ENCODE results near the gene KDM6B.
"Not testable (repeated sequence)": the region's sequence is repeated elsewhere in the genome, so short reads cannot be mapped to it uniquely, and the experiment has no call there.

The KDM6B gene

DNA sequence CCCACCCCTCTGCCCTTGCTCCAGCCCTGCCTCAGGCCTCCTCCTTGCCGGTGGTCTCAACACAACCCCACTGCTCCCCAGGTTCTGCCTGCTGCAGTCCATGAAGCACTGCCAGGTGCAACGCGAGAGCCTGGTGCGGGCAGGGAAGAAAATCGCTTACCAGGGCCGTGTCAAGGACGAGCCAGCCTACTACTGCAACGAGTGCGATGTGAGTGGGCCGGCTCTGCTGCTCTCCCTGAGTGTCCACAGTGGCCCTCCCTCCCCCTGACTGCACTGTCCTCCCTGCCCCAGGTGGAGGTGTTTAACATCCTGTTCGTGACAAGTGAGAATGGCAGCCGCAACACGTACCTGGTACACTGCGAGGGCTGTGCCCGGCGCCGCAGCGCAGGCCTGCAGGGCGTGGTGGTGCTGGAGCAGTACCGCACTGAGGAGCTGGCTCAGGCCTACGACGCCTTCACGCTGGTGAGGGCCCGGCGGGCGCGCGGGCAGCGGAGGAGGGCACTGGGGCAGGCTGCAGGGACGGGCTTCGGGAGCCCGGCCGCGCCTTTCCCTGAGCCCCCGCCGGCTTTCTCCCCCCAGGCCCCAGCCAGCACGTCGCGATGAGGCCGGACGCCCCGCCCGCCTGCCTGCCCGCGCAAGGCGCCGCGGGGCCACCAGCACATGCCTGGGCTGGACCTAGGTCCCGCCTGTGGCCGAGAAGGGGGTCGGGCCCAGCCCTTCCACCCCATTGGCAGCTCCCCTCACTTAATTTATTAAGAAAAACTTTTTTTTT lies 19.1 kb downstream of the KDM6B start:
- no peak for DNase-seq (ENCODE audit: low read depth)

DNA sequence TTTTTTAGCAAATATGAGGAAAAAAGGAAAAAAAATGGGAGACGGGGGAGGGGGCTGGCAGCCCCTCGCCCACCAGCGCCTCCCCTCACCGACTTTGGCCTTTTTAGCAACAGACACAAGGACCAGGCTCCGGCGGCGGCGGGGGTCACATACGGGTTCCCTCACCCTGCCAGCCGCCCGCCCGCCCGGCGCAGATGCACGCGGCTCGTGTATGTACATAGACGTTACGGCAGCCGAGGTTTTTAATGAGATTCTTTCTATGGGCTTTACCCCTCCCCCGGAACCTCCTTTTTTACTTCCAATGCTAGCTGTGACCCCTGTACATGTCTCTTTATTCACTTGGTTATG lies 19.6 kb downstream of the KDM6B start:
- DNase-seq (ENCODE audit: low read depth), result no peak

DNA sequence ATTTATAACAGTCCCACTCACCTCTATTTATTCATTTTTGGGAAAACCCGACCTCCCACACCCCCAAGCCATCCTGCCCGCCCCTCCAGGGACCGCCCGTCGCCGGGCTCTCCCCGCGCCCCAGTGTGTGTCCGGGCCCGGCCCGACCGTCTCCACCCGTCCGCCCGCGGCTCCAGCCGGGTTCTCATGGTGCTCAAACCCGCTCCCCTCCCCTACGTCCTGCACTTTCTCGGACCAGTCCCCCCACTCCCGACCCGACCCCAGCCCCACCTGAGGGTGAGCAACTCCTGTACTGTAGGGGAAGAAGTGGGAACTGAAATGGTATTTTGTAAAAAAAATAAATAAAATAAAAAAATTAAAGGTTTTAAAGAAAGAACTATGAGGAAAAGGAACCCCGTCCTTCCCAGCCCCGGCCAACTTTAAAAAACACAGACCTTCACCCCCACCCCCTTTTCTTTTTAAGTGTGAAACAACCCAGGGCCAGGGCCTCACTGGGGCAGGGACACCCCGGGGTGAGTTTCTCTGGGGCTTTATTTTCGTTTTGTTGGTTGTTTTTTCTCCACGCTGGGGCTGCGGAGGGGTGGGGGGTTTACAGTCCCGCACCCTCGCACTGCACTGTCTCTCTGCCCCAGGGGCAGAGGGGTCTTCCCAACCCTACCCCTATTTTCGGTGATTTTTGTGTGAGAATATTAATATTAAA lies 20.2 kb downstream of the KDM6B start:
- no peak for DNase-seq (ENCODE audit: low read depth)

DNA sequence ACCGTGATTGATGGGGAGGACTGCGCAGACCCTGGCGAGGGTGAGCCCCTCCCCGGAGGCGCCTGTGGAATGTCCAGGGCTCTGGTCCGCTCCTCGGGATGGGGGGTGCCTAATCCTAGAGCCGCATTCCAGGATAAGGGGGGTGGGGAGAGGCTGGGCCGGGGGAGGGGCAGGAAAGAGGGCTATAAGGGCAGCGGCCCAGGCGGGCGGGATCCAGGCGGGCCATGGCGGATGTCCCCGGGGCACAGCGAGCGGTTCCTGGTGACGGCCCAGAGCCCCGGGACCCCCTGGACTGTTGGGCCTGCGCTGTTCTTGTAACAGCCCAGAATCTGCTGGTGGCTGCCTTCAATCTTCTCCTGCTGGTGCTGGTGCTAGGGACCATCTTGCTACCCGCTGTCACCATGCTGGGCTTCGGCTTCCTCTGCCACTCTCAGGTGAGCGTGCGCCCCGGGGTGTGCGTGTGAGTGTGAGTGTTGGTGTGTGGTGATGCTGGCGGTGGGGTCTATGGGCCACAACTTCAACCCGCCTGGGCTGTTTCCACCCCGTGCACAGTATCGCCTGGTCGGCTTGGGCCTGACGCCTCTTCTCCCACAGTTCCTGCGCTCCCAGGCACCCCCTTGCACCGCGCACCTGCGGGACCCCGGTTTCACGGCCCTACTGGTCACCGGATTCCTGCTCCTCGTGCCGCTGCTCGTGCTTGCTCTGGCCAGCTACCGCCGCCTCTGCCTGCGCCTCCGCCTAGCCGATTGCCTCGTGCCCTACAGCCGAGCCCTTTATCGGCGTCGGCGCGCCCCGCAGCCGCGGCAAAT lies 21.0 kb downstream of the KDM6B start, which contains the start of gene TMEM88:
TMEM88 (plus strand) TSS at position 216 of the 809 bp plus-strand sequence; CDS start at position 225, 9 bp downstream.
- DNase-seq (ENCODE audit: low read depth), result no peak

DNA sequence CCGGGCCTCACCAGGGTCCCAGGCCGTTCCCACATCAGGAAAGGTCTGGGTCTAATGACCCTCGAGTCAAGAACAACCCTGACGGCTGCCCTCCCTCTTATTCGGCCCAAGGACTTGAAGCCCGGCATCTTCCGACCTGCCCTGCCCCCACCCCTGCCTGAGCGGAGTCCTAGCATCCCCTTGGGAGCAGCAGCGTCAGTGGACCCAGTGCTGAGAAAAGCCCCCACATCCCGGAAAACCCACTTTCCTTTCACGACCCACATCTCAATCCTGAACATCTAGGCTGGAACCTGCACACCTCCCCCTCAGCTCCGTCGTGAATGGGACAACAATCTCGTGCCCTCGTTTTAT lies 21.6 kb downstream of the KDM6B start:
- no peak for DNase-seq (ENCODE audit: low read depth)

DNA sequence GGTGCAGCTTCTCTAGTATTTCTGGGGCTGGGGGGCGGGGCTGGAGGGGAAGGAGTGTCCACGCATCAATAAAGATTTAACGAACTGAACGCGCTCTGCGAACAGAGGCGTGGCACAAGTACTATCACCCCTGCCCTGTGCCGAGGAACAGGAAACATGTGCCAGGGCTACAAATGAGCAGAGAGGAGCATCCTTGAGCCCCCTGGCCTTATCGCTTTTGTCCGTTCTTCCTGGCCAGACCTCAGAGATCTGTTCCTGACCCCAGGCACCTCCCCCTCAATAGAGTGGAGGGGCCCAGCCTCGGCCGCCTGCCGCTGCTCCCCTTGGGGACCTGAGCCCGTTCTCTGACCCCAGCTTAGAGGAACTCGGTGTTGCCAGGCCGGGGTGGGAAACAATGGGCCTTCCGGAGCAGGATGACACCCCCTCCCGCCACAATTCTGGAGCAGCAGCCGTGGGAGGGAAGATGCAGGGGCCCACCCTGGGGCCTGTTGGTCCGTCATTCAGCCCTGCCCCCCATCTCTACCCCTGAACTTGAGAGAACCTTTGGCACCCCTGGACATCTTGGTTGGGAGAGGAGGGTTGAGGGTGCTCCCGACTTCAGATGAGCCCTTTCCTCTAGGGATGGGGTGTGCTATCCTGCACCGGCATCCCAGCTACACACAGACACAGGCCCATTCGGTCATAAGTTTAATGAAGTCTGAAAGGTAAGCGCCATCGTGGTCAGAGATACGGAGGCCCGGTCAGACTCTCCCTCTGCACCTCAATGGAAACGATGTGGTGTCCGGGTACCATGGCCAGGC lies 22.2 kb downstream of the KDM6B start:
- DNase-seq (ENCODE audit: low read depth), result peak; percentile 46

DNA sequence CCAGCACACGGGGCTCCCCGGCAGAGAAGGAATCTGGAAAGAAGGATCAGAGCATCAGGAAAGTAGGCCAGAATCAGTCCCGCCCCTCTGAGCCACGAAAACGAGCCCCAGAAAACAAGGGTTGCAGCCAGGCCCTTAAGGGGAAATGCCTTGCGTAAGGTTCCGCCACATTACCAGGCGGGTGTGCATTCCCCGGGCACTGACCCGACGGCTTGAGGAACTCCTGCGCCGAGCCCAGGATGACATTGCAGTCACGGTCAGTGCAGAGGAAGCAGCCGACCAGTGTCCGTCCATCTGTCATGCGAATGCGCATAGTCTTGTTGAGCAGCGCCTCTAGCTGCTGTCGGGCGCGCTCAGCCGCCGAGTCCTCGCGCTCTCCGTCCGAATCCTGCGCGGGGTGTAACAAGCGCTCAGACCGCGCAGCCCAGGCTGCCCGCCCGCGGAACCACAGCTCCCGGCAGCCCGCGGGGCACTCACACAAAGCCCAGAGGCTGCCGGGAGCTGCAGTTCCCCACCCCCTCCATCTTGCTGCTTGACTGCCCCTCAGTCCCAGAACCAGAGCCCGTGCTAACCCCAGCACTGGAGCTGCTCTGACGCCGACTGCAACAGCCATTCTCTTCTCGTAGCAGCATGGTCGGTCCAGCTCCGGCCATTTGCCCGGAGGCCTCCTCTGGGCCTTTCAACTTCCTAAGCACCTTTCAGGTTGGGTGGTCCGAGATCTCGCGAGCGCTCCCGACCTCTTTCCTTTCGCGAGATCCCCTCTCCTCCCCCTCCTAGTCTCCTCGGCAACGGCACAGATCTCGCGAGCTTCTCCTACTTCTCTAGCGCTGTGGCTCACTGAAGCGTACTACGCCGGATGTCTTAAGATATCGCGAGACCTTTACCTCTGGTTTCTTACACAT lies 23.0 kb downstream of the KDM6B start, which contains the start of gene NAA38:
NAA38 (minus strand) TSS at position 749 of the 902 bp plus-strand sequence; CDS start at position 653, 96 bp downstream.
- peak; percentile 100 for DNase-seq (ENCODE audit: low read depth)

DNA sequence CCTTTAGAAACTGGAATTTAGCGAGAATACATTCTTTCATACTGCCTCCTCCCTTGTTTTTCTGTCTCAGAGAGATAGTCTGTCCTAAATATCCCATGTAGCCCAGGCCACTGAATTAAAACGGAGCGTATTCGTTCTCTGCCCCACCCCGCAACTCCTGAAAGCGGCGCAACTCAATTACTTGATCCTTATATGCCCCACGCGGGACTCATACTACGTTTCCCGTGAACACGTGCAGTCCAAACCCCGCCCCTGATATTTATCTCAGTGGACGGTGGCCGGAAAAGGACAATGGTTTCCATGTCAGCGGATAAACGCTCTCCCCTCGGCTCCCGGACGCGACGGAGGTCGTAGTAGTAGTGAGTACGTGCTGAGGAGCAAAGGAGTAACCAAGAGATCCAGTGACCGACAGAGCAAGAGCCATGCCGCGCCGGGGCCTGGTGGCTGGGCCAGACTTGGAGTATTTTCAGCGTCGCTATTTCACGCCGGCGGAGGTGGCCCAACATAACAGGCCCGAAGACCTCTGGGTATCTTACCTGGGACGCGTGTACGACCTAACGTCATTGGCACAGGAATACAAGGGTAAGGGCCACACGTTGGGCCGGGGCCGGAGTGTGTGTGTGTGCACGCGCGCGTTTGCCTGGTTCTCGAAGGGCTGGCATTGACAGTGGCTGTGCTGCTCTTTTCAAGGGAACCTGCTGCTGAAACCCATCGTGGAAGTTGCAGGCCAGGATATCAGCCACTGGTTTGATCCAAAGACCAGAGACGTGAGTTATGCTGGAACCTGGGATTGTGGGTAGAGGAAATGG lies 23.9 kb downstream of the KDM6B start, which contains the start of gene CYB5D1:
CYB5D1 (plus strand) TSS at position 291 of the 809 bp plus-strand sequence; CDS start at position 423, 132 bp downstream.
- peak; percentile 98 for DNase-seq (ENCODE audit: low read depth)

DNA sequence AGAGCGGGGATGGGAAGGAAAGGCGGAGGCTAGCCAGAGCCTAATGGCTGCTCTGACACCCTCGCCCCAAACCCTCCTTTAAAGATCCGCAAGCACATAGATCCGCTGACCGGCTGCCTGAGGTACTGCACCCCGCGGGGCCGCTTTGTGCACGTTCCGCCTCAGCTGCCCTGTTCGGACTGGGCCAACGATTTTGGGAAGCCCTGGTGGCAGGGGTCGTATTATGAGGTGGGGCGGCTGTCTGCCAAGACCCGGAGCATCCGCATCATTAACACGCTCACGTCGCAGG lies 24.4 kb downstream of the KDM6B start:
- peak; percentile 82 for DNase-seq (ENCODE audit: low read depth)

DNA sequence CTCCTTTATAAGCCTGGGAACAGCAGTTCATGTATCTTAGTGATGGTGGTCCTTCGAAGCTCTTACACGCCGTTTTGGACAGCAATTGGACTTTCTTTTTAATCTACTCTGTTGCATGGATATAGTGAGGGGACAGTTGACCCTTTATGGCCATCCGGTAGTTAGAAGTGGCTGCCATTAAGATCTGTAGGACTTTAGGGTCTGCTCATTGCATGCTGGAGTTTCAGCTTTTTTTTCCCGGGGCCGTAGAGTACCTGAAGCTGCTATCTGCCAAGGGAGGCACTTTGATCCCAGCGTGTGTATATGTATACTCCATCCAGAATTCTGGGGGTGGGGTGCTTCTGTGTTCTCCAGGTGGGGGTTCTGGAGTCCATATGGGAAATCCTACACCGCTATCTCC lies 25.0 kb downstream of the KDM6B start:
- DNase-seq (ENCODE audit: low read depth), result no peak

DNA sequence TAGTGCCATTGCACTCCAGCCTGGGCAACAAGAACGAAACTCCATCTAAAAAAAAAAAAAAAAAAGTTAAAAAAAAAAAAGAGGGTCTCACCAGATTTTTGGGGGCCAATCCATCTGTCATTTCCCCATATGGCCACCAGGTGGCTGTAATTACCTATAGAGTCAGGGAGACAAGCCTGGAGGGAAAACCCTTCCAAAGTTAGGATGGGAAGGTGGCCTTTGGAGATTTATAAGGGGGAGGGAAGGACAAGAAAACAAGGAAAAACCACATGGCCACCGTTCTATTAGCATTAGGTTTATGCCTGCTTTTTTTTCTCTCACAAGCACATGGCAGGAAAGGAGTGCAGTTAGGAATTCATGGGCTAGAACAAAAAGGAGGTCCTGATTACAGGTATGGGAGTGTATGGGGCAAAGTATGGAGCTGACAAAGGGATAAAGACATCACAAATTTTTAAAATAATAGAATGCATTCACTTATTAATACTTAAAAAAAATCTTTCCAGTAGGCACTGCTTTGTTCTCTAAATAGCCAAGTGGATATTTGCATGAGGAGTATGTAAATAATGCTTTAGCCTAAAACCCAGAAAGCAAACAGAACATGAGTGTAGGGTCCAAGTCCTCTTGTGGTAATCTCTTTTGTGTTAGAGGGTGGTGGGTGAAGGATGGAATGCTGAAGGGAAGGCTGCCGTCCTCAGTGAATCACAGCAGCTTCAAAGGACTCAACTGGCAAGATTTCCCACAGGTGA lies 28.8 kb downstream of the KDM6B start:
- DNase-seq (ENCODE audit: low read depth), result peak; percentile 77

DNA sequence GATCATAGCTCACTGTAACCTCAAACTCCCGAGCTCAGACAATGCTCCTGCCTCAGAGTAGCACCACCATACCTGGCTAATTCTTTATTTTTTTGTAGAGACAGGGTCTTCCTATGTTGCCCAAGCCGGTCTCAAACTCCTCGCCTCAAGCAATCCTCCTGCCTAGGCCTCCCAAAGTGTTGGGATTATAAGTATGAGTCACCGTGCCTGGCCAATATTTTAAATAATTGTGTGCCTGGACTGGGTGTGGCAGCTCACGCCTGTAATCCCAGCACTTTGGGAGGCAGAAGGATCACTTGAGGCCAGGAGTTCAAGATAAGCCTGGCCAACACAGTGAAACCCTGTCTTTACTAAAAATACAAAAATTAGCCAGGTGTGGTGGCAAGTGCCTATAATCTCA lies 30.4 kb downstream of the KDM6B start:
- not testable (repeated sequence) for DNase-seq (ENCODE audit: low read depth)

DNA sequence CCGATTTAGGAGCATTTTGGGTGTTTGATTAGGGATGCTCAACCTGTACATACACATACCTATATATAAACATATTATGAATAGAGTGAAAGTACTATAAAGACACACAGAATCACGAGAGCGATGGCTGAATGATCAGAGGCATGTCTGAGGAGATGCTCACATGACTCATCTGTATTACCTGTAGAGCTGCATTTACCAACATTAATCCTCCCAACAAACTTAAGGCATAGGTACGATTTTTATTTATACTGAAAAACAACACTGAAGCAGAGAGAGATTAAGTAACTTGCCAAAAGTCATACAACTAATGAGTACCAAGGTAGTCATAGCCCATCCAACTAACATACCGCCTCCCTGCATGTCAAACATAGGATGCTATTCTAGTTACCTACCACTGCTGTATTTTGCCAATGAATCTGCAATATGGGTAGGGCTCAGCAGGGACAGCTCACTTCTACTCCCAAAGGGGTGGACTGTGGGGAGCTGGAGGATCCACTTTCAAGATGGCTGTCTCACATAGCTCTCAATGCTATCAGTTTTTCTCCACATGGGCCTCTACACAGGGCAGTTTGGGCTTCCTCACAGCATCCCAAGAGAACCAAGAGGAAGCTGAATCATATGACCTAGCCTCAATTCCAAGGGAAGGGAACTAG lies 31.1 kb downstream of the KDM6B start:
- DNase-seq (ENCODE audit: low read depth), result no peak

DNA sequence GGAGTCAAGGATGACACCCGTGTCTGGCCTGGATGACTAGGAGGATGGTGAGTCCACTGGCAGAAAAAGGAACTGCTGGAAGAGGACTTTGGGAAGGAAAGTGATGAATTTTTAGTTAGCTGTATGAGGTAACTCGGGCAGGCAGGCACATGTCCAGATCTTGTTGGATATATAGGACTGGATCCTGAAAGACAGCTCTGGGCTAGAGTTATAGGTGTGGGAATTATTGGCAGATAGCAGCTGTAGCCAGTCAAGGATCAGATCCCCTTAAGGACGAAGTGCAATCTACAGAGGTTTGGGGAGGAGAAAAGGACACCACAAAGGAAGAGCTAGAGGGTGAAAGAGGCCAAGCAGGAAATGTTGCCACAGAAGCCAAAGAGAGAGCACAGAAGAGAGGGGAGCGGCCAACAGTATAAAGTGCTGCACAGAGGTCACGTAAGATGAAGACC lies 33.9 kb downstream of the KDM6B start:
- DNase-seq (ENCODE audit: low read depth), result no peak

DNA sequence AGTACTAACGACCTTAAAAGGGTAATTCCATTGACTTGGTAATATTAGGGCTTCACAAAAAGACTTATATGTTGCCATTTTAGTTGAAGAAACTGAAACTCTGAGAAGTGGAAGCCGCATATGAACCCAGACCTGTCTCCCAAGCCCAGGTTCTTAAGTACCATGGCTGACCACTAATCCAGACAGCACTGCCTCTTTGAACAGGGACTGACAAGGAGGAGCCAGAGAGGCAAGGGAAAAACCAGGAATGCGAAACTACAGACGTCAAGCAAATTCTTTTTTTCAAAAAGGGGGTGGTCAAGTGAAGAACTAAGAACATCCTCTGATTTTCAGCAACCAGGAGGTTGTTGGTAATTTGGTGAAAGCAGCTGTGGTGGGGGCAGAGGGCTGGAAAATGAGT lies 39.0 kb downstream of the KDM6B start:
- no peak for DNase-seq (ENCODE audit: low read depth)

DNA sequence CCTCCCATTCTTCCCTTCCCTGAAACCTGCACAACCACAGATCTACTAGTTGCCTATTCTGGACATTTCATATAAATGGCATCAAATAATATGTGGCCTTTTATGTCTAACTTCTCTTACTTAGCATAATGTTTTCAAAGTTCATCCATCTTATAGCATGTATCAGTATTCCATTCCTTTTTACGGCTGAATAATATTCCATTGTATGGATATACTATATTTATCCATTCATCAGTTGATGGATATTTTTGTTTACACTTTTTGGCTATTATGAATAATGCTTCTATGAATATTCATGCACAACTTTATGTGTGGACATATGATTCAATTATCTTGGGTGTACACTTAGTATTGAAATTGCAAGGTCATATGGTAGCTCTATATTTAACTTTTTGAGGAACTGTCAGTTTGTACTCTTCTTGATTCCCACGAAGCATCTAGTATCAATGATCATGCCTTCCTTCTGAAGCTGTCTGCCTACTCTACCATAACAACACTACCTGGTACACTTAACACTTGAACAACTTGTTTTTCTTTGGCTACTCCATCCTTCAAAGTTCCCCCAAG lies 41.9 kb downstream of the KDM6B start:
- no peak for DNase-seq (ENCODE audit: low read depth)

DNA sequence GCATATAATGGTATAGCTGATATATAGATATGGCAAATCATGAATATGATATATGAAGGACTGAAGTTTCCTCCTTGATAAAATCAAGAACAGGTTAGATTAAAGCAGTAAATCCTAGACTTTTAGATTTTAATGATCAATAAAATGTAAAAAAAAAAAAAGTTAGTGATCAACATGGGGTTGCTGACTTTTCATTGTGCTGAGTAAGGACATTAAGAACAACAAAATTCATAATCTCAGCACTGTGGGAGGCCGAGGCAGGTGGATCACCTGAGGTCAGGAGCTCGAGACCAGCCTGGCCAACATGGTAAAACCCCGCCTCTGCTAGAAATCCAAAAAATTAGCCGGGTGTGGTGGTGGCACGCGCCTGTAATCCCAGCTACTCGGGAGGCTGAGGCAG lies 44.2 kb downstream of the KDM6B start:
- DNase-seq (ENCODE audit: low read depth), result no peak
